Activated CD4-positive, CD25-positive, alpha-beta regulatory T cell (primary cell): ENCODE measurements around the gene SLC35B1.
"Not testable (repeated sequence)": the region's sequence is repeated elsewhere in the genome, so short reads cannot be mapped to it uniquely, and the experiment has no call there.

Source experiments
- DNase-seq, 4 experiments: peaks; one replicate each; lab custom pipeline; 2025; lab: John Stamatoyannopoulos, UW

The SLC35B1 gene

DNA sequence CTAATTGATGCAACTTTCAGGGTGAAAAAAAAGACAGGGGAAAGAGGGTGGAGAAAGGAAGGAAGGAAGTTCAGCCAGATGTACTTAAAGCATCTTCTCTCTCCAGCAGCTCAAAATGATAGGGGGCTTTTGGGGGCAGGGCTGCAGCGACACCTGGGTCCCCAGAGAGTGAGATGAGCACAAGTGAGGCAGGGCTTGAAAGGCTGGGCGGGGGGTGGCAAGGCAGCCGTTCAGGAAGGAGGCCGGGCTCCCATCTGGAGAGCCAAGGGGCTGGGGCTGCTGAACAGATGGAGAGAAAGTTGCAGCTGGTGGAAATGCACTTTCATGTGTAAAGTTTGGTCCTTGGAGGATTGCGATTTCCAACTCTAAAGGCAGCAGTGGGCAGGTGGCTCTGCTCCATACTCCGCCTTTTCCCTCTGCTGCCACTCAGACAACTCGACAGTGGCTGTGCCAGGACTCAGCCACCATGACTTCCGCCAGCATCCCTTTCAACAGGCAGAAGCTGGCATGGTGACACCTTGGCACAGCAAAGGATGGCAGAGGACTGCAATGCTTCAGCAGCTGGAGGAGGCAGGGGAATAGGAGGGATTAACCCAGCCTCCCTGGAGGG, 7.7 kb downstream of the SLC35B1 start:
- DNase-seq: no peak

DNA sequence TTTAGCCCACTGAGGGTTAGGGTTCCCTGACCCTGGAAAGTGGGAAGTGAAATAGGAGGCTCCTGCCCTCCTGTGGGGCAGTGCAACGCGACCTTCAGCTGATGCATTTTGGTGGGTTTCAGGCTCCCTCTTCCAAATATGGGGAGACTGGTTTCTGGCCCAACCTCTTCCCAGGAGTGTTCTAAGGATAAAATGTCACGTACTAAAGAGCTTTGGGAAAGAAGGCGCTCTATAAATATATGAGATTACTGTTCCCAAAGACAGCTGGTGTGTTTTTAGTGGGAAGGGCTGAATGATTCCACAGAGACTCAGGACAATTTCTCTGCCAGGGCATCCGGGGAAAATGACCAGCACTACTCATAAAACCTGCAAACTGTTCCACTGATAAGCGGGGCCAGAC, 9.8 kb downstream of the SLC35B1 start:
- no peak for DNase-seq

DNA sequence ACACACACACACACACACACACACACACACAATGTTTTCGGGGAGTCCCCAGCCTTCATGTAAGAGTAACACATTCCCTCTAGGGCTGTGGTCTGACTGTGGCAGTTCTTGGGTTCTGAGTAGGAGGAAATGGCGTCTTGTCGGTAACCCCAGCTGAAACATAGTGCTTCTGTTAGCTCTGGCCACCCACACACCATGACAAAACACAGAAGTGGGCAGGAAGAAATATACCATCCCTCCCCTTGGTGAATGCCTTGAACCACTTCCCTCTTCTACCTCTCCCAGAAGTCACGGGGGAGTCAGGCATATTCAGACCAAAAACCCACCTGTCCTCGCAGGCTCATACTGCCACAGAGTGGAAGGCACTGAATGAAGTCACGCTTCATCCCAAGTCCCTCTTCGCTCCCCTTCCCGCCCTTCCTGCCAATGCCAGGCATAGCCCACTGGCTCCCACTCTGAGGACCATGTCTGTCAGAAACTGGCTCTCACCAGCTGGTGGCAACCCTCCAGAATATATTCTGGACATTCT, 11.5 kb downstream of the SLC35B1 start:
- DNase-seq: no peak

DNA sequence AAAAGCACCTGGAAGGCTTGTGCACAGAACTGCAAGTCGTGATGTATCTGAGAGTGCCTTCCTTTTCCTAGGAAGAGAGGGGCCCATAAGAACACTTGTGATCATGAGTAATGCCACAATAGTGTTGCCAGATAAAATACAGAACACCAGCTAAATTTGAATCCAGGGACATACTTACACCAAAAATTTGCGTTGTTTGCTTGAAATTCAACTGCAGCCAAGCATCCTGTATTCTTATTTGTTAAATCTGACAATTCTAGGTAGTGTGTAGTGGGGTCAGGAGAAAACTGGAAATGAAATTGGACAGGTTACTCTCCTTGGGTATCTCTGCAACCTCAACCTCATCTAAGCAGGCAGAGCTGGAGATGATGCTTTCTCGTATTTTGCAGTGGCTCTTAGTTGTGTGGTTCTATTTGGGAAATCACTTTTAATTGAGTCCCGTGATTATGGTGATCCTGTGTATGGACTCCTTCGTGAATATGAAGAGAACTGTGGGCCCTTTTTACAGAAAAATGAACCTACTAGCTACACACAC, 12.0 kb downstream of the SLC35B1 start:
- DNase-seq: no peak

DNA sequence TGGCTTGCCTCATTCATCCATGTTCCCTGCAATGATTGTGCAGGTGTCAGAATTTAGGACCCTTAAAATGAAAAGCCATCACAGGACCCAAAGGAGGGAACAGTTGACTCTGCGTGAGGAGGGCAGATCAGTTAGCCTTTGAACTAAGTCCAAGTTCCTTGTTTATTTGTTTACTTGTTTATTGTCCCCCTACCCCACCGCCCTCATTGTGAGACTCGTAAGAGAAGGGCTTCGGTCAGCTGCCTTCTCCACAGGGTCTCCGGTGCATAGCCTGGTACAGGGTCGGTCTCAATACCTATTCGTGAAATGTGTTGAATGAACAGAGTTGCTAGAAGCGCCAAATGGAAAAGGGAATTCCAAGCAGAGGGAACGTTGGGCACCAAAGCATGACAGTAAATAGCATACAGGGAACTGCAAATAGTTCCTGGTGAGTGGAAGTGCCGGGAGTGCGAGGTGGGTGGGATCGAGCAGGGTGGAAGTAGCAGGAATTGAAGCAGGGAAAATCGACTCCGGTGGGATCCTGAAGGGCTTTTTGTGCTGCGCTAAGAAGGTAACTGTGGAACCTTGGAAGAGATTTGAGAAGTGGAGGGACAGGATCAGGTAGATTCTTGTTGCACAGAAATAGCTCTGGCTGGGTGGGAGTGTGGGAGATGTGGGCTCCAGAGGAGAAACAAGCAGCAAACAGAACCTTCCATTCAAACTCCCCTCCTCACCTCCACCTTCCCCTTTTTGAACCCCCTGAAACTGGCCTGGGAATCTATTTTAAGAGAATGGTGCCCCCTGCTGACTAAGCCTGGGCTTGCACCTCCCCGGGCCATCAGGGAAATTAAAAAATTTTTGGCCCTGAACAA, 12.7 kb downstream of the SLC35B1 start:
- peak; percentile 40 to 75 (median 48) for DNase-seq

DNA sequence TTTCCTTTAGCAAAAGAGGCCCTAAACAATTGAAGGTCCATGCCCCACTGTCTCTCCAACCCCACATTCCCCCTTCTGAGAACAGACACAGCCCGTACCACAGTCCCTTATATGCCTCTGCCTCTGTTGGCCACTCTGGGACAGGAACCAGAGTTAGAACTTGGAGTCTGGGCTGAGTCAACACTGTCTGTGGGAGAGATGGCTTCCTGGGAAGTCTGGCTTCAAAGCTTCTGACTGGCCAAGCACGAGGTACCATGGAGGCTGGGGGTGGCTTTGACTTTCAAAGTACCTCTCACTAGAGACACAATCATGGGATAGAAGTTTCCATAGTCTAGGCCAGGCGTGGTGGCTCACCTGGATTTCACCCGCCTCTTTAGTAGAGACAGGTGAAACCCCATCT, 15.0 kb downstream of the SLC35B1 start:
- no peak for DNase-seq

DNA sequence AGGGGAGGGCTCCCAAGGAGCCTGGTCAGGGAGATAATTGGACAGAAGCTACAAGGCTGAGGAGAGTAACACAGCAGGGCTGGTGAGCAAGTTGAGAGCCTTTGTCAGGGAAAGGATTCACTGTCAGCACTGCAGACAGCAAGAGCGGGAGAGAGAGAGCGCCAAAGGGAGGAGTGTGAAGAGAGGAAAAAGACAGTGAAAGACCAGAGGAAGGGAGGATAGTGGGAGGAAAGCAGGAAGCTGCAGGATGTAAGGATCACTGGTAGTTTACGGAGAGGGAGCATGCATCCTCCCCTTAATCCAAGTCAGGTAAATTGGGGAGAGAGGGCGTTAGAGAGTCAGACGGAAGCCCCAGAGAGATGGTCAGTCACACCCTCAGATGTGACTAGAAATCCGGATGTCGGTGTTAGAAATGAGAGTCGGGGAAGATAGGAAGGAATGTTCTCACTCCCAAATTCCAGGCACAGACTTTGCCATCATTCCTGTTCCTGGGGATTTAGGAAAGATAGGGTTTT, 16.0 kb downstream of the SLC35B1 start:
- no peak for DNase-seq

DNA sequence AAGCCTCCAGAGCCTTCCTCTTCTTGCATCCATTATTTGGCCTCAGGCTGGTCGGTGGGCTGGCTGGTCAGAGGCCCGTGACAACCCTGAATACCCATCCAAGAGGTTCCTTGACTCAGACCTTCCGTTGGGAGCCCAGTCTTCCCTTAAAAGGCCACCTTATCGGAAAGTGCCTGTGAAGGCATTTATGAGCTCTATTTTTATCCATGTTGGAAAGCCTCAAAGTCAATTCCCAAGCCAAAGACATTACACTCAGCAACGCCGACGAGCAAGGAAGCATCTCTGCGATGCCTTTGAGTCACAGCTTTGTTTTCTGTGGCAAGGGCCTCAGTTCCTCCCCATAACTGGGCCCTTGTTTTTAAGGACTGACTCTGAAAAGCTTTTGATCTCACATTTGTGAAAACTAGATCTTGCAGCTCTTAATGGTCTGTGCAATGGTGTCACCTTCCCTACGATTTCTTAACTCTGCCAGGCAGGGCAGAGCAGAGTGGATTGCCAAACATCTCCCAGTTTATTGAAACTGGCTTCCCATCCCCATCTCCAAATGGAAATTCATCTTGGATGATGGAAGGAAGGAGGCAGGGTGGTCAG, 16.6 kb downstream of the SLC35B1 start:
- no peak for DNase-seq

DNA sequence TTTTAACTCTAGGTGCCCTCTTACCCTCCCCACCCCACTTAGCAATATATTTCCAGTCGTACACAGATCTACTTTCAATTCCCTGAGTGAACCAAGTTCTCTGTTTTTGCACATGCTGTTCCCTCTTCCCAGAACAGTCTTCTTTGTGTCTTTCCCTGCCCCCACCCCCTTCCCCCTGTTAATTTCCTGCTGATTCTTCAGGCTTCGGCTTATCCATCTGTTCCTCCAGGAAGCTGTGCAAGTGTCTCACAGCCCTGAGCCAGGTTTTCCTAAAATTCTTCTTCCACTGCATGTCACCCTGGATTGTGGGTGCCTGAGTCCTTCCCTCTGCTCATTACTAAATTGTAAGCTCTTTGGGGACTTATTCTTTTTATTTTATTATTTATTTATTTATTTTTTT, 17.5 kb downstream of the SLC35B1 start:
- no peak for DNase-seq

DNA sequence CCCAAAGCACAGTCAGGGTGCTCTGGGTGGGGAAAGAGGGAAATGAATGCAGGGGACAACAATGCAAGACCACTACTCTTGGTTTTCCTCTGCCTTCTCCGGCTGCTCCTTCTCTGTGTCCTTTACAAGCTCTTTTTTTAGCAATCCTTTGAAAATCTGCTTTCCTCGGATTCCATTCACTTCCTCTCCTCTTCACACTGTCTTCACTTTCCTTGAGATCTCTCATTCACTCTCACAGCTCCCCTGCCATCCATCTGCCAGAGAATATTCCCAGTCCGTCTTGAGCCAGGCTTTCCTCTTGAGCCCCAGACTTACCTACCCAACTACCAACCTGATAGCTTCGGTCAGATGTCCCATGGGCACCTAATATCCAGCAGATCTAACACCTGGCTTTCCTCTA, 18.9 kb downstream of the SLC35B1 start:
- no peak for DNase-seq

DNA sequence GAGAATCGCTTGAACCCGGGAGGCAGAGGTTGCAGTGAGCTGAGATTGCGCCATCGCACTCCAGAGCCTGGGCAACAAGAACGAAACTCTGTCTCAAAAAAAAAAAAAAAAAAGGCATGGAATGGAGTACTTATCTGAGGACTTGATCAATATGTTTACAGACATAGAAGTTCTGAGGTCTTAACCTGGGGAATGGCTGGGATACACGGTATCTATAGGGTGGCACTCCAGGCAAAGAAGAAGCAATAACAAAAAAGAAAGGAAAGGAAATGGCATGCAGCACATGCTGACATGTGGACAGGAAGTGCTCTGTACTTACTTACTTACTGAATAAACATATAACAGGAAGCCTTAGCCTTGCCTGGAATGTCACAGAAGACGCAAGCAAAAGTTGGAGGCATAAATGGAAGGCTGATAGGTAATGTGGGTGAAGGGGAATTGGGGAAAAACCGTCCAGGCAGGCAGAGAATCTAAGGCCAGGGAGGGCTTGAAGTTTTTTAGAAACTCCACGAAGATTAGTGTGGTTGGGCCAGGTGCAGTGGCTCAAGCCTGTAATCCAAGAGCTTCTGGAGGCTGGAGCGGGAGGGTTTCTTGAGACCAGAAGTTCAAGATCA, 19.8 kb downstream of the SLC35B1 start:
- no peak for DNase-seq

DNA sequence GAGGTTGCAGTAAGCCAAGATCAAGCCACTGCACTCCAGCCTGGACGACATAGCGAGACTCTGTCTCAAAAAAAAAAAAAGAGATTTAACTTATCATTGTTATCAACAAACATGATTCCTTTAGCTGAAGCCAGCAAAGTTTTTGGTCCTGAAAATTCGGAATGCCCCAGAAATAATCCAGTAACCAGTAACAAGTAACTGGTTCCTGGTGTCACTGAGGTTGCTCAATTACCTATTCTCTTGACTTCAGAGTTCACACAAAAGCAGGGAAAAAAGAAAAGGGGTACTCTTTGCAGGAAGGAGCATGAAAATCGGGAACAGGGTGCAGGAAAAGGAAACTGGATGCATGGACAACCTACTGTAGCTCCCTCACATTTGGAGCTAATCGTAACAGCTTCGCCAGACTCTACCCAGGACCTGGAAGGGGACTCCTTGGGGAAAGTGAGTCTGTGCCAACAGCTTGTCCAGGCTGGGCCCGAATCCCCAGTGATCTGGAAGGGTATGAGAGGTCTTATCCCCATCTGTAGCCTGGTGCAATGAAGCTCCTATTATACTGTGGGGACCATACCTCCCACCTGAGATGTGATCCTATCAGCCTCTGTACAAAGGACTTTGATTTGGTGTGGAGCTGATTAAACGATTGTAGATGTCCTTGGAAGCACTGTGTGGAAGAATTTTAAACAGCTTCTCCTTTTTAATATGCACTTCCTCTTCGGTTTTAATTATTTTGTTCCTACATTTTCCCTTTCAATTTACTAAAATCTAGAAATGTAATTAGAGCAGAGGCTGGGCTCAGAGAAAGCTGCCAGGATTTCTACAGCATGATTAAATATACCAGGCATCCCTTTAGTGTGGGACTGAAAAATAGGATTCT, 26.4 kb downstream of the SLC35B1 start:
- no peak for DNase-seq

DNA sequence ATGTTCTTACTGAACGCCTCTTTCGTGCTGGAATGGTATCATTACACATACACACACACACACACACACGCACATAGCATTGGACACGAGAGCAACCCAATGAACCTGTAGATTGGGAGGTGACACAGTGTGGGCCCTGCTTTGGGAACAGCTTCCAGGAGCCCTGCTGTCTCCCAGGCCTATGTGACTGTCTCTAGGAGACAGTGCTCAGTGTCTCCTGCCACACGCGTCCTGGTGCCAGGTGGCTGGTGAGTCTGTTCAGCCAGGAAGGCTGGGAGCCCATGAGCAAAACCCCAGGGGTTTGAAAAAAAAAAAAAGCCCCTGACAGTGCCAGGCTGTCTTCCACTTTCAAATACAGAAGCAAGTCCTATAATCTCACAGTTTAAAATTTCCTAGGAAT, 27.4 kb downstream of the SLC35B1 start:
- DNase-seq: no peak

DNA sequence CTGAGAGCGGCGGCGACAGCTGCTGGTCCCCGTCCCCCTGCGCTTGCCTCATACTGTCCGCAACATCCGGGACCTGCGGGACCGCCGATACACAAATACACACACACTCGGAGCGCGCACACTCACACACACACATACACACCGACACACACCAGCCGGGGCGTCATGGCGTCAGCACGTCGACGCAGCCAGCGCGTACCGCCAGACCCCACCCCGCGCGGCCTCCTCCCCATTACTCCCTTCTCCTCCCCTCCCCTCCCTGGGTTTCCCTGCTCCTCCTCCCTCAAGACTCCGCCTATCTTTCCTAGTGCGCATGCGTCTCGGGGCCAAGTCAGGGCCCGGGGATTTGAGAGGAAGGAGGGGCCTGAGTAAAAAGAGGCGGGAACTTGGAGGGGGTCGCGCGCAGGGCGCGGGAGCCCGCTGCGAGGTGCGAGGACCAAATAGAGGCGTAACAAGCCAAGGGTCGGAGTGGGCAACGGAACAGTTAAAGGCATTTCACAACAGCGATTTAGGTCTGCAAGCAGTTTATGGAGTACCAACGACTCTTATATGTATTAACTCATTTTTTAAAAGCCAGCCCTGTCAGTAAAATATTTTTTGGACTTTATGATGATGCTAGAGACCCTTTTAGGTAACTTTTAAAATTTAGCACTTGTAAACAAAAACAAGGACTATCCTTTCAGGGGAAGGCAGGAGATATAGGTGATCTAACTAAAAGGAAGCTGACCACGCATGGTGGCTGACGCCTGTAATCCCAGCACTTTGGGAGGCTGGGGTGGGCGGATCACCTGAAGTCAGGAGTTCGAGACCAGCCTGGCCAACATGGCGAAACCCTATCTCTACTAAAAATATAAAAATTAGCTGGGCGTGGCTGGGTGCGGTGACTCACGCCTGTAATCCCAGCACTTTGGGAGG, 29.6 kb downstream of the SLC35B1 start, which contains the start of gene SPOP:
TSS of gene SPOP (minus strand) at position 165 of the 915 bp plus-strand sequence. CDS start 55,287 bp downstream, outside the sequence.
- peak; percentile 97 to 98 (median 97) for DNase-seq

DNA sequence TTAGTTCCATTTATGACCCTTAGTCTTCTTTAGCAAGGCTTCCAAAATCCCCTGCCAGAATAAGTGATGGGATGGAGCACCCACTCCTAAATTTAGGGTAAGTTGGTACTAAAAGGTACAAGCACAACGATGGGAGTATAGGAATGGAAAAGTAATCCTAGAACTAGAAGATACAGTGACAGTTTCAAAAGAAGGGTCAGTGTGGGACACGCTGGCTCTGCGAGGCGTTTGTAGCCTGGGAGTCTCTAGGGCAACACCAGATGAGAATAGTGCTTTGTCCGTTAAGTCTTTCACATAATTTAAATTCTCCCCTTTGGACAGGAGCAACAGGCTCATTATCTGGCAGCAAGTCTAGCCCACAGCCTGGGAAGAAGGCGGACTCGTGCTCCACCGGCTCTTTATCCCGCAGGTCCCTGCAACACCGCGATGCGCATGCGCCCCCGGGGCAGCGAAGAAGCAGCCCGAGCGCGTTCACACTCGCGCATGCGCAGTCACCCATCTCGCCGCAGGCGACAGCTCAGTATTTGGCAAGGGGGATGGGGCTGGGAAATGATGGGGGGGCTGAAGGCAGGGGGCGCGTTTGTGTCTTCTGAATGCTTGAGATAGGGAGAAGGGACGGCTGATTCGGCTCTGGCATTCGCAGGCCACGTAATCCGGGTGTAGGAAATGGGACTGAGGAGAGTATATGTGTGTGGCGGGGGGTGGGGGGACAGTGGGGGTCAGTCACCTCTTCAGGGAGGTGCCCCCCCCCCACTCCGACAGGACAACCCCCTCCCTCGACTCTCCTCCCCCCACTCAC, 30.4 kb downstream of the SLC35B1 start:
- DNase-seq: peak; percentile 91 to 93 (median 92)

DNA sequence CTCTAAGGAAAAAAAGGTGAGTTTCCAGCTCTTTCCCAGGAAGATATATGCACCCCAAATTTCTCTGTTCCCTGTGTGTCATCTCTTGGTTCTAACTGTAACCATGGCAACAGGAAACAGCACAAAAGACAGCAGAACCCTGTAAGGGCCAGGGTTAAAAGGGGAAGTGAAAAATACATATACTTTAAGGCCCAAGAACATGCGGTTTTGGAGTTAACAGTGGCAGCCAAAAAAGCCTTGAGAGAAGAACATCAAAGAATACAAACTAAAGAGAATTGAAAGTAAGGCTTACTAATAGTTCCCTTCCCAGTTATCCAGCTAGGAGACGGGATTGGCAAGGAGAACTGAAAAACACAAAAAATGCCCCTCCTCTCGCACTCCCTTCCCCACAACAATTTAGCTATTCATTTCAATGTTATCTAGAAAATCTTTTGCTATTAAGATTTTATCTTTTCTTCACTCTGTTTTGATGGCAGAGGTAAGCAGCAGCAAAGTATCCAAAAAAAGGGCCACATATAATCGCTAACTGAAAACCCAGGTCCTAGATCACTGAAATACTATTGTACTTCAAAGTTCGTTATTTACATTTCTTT, 31.4 kb downstream of the SLC35B1 start:
- no peak for DNase-seq

DNA sequence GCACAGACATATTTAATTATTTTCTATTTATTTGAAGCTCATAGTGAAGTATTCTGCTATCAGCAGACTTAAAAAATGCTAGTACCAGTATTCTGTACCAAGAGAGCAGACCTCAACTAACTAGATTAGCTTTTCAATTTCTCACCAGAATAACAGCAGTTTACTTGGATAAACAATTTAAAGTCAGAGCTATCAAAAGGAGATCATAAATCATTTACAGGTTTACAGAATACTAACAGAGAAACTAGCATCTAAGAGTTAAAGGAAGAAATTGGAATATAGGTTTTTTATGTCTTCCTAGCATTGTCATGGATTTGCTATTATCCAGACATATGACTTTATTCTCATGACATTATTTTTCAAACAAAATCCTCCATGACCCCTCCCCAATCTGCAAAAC, 33.3 kb downstream of the SLC35B1 start:
- no peak for DNase-seq

DNA sequence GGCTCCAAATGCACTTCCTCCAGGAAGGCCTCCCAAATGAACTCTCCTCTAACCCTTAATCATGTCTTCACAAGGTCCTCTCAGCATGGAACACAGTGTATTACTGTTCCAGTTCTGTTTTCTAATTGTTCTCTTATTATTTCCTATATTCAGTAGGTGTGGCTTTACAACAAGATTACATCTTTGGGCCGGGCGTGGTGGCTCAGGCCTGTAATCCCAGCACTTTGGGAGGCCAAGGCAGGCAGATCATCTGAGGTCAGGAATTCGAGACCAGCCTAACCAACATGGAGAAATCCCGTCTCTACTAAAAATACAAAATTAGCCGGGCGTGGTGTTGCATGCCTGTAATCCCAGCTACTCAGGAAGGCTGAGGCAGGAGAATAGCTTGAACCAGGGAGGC, 34.1 kb downstream of the SLC35B1 start:
- DNase-seq: not testable (repeated sequence)

DNA sequence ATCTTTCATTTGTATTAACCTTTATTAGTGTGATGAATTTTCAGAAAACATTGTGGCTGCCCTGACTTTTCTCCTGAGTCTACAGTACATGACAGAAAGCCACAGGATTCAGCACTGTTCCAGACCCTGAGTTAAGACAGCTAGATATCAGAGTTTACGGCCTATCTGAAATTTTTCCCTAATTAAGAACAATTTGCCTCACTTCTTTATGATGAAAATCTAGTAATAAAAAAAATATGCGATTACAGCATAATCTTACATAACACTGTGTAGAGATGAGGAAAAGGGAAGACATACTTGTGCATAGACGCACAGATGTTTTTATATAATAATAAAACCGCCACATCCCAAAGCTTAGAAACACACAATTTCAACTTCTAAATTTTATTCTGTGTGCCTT, 37.1 kb downstream of the SLC35B1 start:
- no peak for DNase-seq
